Metanephros (tissue), 2 donors: ENCODE measurements around the gene PPP3CB. TPM values are rescaled to one million over a fixed set of nuclear protein-coding genes. Genes with fewer than 3 reads are reported as not detected.

Experiments
- small RNA-seq: library from RNA; depleted of rRNA; stranded (forward); fragments of <200 nt; gene quantifications from one replicate; pipeline ENCODE3, GENCODE V24; 2014; ENCODE audit warnings: low replicate concordance
- total RNA-seq: library from RNA; depleted of rRNA; stranded (reverse); fragments of >200 nt; gene quantifications from one replicate; pipeline ENCODE4 v1.2.3, GENCODE V29; 2014

The PPP3CB gene
- total RNA-seq, result 57.5 TPM

DNA sequence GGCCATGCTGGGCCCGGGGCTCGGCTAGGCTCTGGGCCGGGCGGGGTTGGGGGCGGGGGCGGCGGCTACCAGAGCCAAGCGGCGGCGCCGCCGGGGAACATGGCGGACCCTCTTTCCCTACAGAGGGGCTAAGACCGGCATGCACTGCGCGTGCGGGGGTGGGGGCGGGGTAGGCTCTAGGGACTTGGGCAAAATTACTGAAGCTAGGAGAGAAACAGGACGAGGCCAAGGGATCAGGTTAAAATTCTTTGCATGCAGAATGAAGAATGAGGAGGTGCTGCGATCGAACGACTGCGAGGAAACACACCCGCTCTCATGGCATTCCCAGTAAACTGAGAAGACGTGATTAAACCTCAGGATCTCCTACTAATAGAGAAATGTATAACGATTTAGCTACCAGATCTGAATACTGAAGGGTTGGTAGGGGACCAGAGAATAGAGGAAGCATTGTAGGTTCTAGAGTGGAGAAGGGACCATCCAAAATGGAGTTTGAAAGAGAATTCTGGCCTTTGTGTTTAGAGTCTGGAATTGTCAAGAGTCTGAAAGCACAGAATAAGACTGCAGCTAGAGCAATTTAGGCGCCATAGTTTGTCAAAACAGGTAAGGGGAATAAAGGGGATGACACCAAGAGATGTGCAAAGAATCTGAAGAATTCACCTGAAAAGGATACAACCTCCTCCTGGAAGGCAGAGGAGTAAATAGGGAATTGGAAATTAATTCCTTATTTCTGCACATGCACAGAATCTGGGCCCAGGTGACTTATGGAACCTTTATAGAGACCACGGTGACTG lies at the start of gene PPP3CB:
Gene PPP3CB (minus strand): TSS at position 141 of the 791 bp plus-strand sequence. CDS start 135 bp downstream, at position 6.

DNA sequence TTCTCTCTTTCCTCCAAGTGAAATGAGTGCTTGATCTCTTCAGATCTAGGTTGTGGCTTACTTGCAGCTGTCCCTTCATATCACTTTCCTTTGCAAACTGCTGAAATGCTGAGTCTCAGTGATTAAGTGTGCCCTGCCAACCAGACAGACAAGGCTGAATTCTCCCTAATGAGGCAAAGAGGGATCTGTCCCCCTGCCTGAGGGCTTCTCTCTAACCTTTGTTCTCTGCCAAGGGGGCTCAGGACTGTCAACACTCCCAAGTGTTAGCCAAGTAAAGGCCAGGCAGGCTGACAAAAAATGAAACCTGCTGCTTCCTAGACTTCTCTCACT lies 62.3 kb downstream of the PPP3CB start, which contains the start of gene MSS51:
Gene MSS51 (minus strand): TSS at position 24 of the 330 bp plus-strand sequence. CDS start 5,277 bp downstream, outside the sequence.

DNA sequence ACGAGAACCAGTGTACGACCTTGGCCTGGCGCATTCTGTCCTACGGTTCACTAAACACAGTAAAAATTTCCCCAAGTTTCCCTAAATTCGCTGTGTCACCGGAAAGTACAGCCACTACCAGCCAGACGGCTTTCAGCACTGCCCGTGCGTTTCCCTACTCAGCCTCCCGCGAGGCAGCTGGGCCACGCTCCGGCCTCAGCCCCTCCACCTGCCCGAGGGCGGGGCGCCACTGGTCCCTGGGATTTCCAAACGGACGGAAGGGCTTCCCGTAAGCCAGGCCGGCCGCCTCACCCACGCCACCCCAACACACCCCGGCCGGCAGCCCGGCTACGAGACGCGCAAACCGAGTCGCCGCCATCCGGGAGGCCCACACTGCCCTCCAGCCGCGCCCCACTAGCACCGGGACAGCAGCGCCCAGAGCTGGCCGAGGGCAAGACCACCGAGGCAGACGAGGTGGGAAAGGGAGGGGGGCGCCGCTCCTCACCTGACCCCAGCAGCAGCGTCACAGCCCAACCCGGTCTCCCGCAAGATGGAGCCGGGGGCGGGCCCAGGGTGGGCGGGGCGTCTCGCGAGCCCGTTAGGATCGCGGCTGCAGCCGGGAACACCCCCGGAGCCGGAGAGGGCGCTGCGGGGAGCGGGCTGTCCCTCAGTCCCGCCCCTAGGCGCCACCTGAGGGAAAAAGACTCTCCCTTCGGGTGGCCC lies 82.1 kb downstream of the PPP3CB start, which contains the start of gene ANXA7:
Gene ANXA7 (minus strand): TSS at position 531 of the 702 bp plus-strand sequence. CDS start 13,202 bp downstream, outside the sequence.

Small RNA genes within 50 kb of the gene (small RNA-seq; reads per million reads assigned to genes)
- not detected for gene RNU6-883P

Other genes with a start within 250 kb of the PPP3CB start
- gene DNAJC9, start 248.8 kb downstream of the PPP3CB start, total RNA-seq, result 18.6 TPM
- gene MRPS16, start 243.4 kb downstream of the PPP3CB start, total RNA-seq, result 54.5 TPM
- gene CFAP70, start 137.2 kb downstream of the PPP3CB start, total RNA-seq, result 5.7 TPM
- gene ANXA7, start 82.0 kb downstream of the PPP3CB start, total RNA-seq, result 78.0 TPM
- gene MSS51, start 62.5 kb downstream of the PPP3CB start, total RNA-seq, result 4.1 TPM
- gene USP54, start 95.3 kb upstream of the PPP3CB start, total RNA-seq, result 23.5 TPM
- 196 TPM for gene MYOZ1, start 145.4 kb upstream of the PPP3CB start, total RNA-seq
- gene SYNPO2L, start 160.0 kb upstream of the PPP3CB start, total RNA-seq, result 5.0 TPM
- 9.9 TPM for gene AGAP5, start 202.1 kb upstream of the PPP3CB start, total RNA-seq
- 52.0 TPM for gene SEC24C, start 248.3 kb upstream of the PPP3CB start, total RNA-seq